ENCODE data around the gene NOLC1. TPM values are rescaled to one million over a fixed set of nuclear protein-coding genes. Genes with fewer than 3 reads are reported as not detected.

The NOLC1 gene
- polyA plus RNA-seq, 3 donors = 10.0 to 32.1 (median 19.3) TPM

- peak overlapping the region; percentile 95 for H3K4me3 Mint-ChIP-seq
- Histone ChIP-seq H3K27me3 (ENCODE audit: control insufficient read depth in 2 of 2, insufficient read depth in 2 of 2, low read length in 2 of 2) (no peaks in the 10 kb centered on the region), H3K36me3 (replicated peaks in 1 of 2; ENCODE audit: control insufficient read depth in 1 of 2, insufficient read depth in 2 of 2, low read length in 2 of 2) (peaks cover 22% of the 10 kb centered on the region in 2 donors), H3K9me3 (replicated peaks in 1 of 2; ENCODE audit: control insufficient read depth in 1 of 2, insufficient read depth in 1 of 2, low read length in 2 of 2) (no peaks in the 10 kb centered on the region), H4K20me1 (ENCODE audit: insufficient read depth, low read length) (peaks cover 51% of the 10 kb centered on the region), H3K27ac (ENCODE audit: low read depth in 1 of 2, low read length in 2 of 2) (peak overlapping the region in 1 of 2 donors; percentile 90), H3K4me1 (ENCODE audit: control insufficient read depth in 1 of 2, insufficient read depth in 2 of 2, low read length in 2 of 2) (peaks cover 16 to 25% of the 10 kb centered on the region in 2 donors), H3K79me2 (ENCODE audit: insufficient read depth, low read length) (peaks cover 63% of the 10 kb centered on the region), H3K4me3 (replicated peaks in 1 of 3; ENCODE audit: low read depth in 2 of 3, low read length in 3 of 3) (peak overlapping the region in 1 of 3 experiments; percentile 98), H3K9ac (ENCODE audit: insufficient read depth, low read length, poor library complexity, severe bottlenecking) (peak overlapping the region; percentile 93), H3K4me2 (replicated peaks; ENCODE audit: extremely low read depth, low read length, poor library complexity, severe bottlenecking) (peak overlapping the region; percentile 97), H2AFZ (ENCODE audit: insufficient read depth, low read depth, low read length, poor library complexity, severe bottlenecking) (no peak overlapping the region)
- H3K27me3 Mint-ChIP-seq (ENCODE audit: low read depth in 3 of 3) = peaks cover 0 to 2% (median 0%) of the 10 kb centered on the region in 3 donors
- intact Hi-C loops (cut with micrococcal nuclease) = loop anchor here (5.0 to 10.0 kb wide), 2 partner anchors 77 to 370 kb away; partner anchors contain the start of genes ACTR1A (in 2 of the 2), SUFU (in 2 of the 2) and ARMH3 (in 1 of the 2)
- peaks cover 21 to 24% of the 10 kb centered on the region in 2 donors for H3K36me3 Mint-ChIP-seq
- H3K27ac Mint-ChIP-seq = peak overlapping the region in 6 of 7 donors; percentile 22 to 97 (median 94)
- H3K9me3 Mint-ChIP-seq = no peaks in the 10 kb centered on the region
- no peak for TF ChIP-seq CTCF (IDR thresholded peaks at IDR 0.05)
- H3K4me1 Mint-ChIP-seq = peaks cover 24% of the 10 kb centered on the region
- no peak for DNase-seq
- no CpG with 5 or more reads among the region's 2 CpGs for WGBS (ENCODE audit: insufficient coverage)
Observed at GRCh38 chr10:102134416-102134815, 17.8 kb upstream of the NOLC1 start.

DNA sequence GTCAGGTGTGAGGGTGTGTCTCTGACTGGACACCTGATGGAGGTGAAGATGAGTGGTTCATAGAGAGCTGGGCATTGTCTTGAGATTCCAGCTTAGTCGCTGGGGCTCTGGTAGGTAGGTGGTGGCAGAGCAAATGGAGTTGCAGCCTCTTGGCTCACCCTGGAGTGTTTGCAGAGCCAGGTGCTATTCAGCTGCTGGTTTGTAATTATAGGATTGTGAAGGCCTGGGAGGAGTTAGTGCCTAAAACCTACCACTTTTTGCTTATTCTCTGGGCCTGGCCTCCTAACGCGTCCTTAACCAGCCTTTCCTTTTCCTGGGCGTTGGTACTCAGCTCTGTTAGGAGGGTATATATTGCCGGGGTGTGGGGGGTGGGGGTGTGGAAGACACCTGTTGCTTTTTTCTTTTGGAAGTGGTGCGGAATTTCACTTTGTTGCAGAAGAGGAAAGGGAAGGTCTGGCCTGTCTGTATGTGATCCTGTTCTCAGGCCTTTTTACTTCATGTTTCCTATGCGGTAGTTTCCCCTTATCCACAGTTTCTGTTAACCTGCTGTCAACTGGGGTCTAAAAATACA, 16.1 kb upstream of the NOLC1 start:
- Histone ChIP-seq H3K27me3 (ENCODE audit: control insufficient read depth in 2 of 2, insufficient read depth in 2 of 2, low read length in 2 of 2) (no peaks in the 10 kb centered on the region), H4K20me1 (ENCODE audit: insufficient read depth, low read length) (peaks cover 53% of the 10 kb centered on the region), H3K4me1 (ENCODE audit: control insufficient read depth in 1 of 2, insufficient read depth in 2 of 2, low read length in 2 of 2) (peaks cover 16 to 25% of the 10 kb centered on the region in 2 donors), H3K9ac (ENCODE audit: insufficient read depth, low read length, poor library complexity, severe bottlenecking) (no peak overlapping the region), H3K27ac (ENCODE audit: low read depth in 1 of 2, low read length in 2 of 2) (no peak overlapping the region), H3K9me3 (replicated peaks in 1 of 2; ENCODE audit: control insufficient read depth in 1 of 2, insufficient read depth in 1 of 2, low read length in 2 of 2) (no peaks in the 10 kb centered on the region), H3K4me3 (replicated peaks in 1 of 3; ENCODE audit: low read depth in 2 of 3, low read length in 3 of 3) (no peak overlapping the region), H3K4me2 (replicated peaks; ENCODE audit: extremely low read depth, low read length, poor library complexity, severe bottlenecking) (no peak overlapping the region), H3K36me3 (replicated peaks in 1 of 2; ENCODE audit: control insufficient read depth in 1 of 2, insufficient read depth in 2 of 2, low read length in 2 of 2) (peaks cover 38% of the 10 kb centered on the region in 2 donors), H2AFZ (ENCODE audit: insufficient read depth, low read depth, low read length, poor library complexity, severe bottlenecking) (no peak overlapping the region), H3K79me2 (ENCODE audit: insufficient read depth, low read length) (peaks cover 78% of the 10 kb centered on the region)
- H3K4me1 Mint-ChIP-seq = peaks cover 24% of the 10 kb centered on the region
- no peak for TF ChIP-seq CTCF (IDR thresholded peaks at IDR 0.05)
- no peak overlapping the region for H3K4me3 Mint-ChIP-seq
- peak overlapping the region in 5 of 7 donors; percentile 3 to 42 (median 35) for H3K27ac Mint-ChIP-seq
- 100% methylated on average over 1 of the region's 7 CpGs for WGBS (ENCODE audit: insufficient coverage)
- peaks cover 0 to 2% (median 0%) of the 10 kb centered on the region in 3 donors for H3K27me3 Mint-ChIP-seq (ENCODE audit: low read depth in 3 of 3)
- H3K9me3 Mint-ChIP-seq = no peaks in the 10 kb centered on the region
- peaks cover 37 to 40% of the 10 kb centered on the region in 2 donors for H3K36me3 Mint-ChIP-seq
- DNase-seq = no peak
- intact Hi-C loops (cut with micrococcal nuclease) = loop anchor here (10.0 kb wide), 1 partner anchor 369 kb away; the partner anchor contains the start of genes ACTR1A (in 2 of the 2) and SUFU (in 2 of the 2)

All from CD14-positive monocyte (primary cell).